ENCODE measurements around the gene CLEC4G.
"Not testable (repeated sequence)": the region's sequence is repeated elsewhere in the genome, so short reads cannot be mapped to it uniquely, and the experiment has no call there.

The CLEC4G gene

GRCh38 chr19:7746306-7746705 lies 14.4 kb upstream of the CLEC4G start:
- not testable (repeated sequence) for DNase-seq

DNA sequence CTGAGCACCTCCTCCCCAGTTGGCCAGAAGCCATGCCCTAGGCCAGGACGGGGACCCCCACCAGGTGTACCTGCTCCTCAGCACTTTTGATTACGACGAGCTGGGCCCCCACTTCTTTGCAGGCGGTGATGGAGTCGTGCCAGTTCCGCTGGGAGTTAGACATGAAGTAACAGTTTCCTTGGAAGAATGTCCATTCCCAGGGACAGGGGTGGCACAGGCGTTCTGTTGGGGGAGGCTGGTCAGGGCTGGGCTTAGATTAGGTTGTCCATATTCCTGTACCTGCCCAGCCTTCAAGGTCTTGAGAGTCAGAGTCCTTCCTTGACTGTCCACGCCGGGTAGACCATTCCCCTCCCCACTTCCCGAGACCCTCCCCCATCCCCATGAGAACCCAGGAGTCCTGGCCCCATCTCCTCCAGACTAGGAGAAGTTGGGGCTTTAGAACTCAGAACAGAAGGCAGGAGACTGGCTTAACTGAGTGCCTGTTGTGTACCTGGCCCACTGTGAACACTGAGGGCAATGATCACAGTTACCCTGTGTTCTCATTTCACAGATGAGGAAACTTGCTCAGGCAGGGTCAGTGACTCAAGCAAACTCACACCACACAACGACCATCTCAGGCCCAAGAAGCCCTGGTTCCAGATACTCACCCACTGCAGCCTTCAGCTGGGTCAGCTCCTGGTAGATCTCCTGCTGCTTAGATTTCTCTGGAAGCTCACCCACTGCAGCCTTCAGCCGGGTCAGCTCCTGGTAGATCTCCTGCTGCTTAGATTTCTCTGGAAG lies 13.2 kb upstream of the CLEC4G start:
- no peak for DNase-seq

GRCh38 chr19:7744199-7744786 lies 12.4 kb upstream of the CLEC4G start:
- no peak for DNase-seq

GRCh38 chr19:7743425-7743841 lies 11.5 kb upstream of the CLEC4G start:
- no peak for DNase-seq

GRCh38 chr19:7742991-7743390 lies 11.1 kb upstream of the CLEC4G start:
- no peak for DNase-seq

GRCh38 chr19:7742575-7742974 lies 10.7 kb upstream of the CLEC4G start:
- DNase-seq = no peak

GRCh38 chr19:7740682-7741054 lies 8.8 kb upstream of the CLEC4G start:
- no peak for DNase-seq

GRCh38 chr19:7739801-7740681 lies 8.1 kb upstream of the CLEC4G start:
- no peak for DNase-seq

DNA sequence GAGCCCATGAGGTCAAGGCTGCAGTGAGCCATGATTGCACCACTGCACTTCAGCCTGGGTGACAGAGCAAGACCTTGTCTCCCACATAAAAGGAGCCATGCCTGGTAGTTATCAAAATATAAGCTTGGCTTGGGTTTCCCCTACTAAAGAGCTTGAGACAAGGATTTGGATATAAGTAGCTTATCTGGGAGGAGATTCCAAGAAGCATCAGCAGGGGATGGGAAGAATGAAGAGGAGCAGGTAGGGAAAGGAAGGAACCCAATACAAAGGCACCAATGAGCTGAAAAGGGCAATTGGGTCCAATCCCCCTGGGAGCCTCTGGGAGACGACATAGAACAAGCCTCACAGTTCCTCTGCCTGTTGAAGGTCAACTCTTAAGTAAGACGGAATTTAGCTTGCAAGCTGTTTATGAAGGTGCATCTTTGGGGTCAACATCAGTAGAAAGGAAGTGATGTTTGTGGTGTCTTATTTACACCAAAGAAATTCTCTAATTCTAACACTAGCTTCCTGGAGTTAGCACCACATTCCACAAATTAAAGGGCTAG lies 7.4 kb upstream of the CLEC4G start:
- DNase-seq = no peak

- no peak for DNase-seq
These were observed 6.1 kb upstream of the CLEC4G start for GRCh38 chr19:7738023-7738422.

GRCh38 chr19:7737215-7737614 lies 5.3 kb upstream of the CLEC4G start:
- no peak for DNase-seq

DNA sequence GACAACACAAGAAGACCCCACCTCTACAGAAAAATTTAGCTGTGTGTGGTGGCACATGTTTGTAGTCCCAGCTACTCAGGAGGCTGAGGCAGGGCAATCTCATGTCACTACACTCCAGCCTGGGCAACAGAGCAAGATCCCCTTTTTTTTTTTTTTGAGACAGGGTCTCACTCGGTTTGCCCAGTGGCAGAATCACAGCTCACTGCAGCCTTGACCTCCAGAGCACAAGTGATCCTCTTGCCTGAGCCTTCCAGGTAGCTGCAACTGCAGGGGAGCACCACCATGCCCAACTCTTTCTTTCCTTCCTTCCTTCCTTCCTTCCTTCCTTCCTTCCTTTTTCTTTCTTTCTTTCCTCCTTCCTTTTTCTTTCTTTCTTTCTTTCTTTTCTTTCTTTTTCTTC lies 4.2 kb upstream of the CLEC4G start:
- no peak for DNase-seq

DNA sequence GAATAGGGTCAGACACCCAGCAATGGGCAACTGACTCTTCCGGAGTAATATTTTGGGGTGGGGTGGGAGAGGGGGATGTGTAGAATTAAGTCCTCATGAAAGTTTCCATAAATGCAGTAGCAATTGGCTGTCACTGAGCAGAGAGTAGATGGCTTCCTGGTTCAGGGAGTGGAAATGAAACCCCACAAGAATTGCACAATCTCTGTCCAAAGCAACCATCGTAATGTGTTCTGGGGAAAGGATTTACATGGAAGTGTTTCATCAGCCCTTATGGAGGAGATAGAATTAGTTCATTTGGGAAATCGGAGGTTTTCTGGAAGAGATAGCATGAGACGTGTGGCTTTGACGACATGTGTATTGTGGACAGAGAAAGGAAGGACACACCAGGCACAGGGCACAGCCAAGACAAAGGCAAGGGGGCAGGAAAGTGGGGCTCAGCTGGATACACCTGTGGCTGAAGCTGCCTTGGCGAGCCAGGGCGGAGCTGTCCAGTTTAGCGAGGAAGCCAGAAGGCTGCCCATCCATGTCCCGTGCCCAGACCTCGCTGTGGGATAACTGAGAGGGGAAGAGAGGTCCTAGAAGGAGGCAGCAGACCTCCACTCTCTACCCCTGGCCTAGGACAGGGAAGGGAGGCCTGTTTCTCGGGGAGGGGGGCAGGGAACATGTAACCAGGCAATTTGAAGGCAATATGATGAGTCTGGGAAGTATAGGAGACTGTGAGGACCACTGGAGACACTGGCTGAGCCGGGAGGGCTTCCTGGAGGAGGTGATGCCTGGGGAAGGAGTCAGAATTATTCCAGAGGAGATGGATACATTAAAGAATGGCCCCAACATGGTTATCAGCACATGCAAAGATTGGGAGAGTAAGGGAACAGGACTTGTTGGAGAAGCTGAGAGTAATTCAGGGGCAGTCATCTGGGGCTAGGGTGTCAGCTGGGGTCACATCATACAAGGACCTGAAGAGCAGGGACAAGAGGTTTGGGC lies 2.6 kb upstream of the CLEC4G start:
- no peak for DNase-seq

- no peak for DNase-seq
These were observed 1.5 kb upstream of the CLEC4G start for GRCh38 chr19:7733376-7733775.

DNA sequence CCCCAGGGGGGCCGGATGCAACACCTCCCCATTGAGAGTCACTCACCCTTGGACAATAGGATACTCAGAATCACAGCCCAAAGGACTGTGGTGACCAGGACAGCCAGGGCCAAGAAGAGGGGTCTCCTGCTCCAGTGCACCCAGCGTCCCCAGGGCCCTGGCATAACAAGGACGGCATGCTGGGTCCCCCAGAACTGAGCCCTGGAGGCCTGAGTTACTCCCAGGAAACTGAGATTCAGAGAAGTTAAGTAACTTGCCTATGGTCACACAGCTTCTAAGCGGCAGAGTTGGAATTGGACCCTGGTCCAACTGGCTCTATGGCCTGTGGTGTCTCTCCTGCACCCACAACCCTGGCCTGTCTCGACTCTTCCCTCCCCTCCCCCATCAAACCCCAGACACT lies 295 bp downstream of the CLEC4G start:
- no peak for DNase-seq

GRCh38 chr19:7731218-7731595 lies 703 bp downstream of the CLEC4G start:
- DNase-seq = no peak

GRCh38 chr19:7730286-7731217 lies 1.4 kb downstream of the CLEC4G start:
- DNase-seq = no peak

DNA sequence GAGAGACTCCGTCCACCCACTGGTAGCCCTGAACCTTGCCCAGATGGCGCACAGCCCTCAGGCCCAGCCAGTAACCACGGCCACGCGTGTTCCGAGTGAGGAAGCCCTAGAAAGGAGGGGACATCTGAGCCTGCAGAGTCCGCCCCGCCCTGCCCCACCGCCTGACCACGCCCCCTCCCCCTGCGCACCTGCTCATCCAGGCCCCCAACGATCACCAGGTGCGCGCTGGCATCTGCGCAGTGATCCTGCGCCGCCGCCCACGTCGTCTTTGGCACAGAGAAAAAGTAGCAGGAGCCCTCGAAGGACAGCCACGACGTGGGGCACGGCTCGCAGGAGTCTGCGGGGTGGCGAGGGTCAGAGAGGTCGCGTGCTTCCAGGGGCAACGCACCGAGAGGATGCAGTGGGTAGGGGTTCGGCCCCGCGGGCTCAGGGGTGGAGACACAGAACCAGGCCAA lies 2.1 kb downstream of the CLEC4G start:
- DNase-seq = no peak

DNA sequence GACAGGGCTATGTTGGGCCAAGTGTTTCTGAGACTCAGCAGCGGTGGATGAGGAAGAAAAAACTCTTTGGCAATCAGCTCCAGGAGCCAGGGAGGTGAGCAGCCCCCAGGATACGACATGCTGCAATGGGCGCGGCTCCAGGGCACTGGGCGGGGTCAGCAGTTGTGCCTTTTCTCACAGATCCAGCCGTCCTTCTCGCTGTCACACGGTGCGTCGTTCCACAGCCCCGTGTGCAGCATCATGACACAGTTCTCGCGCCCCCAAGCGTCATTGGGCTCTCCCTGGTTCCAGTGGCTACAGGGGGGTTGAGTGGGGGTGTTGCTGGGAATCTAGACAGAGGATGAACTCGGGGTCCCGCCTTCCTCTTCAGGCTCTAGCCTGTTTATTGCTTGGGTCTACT lies 2.7 kb downstream of the CLEC4G start:
- DNase-seq = no peak

GRCh38 chr19:7725791-7726190 lies 6.1 kb downstream of the CLEC4G start:
- no peak for DNase-seq

DNA sequence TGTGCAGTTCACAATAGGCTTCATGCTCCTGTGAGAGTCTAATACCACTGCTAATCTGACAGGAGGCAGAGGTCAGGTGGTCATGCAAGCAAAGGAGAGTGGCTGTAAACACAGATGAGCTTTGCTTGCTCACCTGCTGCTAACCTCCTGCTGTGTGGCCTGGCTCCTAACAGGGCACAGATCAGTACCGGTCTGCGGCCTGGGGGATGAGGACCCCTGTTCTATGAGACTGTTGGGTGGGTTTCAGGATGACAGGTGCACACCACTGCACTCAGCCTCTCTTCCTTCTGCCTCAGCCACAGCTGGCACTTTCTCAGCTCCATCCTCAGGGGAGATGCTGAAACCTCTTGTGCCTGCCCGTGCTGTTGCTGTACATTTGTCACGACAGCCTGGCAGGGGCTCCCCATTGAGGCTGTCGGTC lies 9.7 kb downstream of the CLEC4G start:
- no peak for DNase-seq

All from HCEC 1CT (cell line).